SK-N-MC (cell line): ENCODE results near the gene BMP2K.

Source experiments
- EZH2 ChIP-seq: fragments of 200-600 bp; sonication (generic); IDR thresholded peaks from one replicate; pipeline ENCODE4 v1.6.1; 2017; ENCODE audit warnings: antibody characterized with exemption
- FOXP2 ChIP-seq: optimal IDR thresholded peaks from 2 replicates; pipeline ENCODE3; 2011; ENCODE audit warnings: mild to moderate bottlenecking, moderate library complexity; ENCODE audit not compliant: insufficient read depth; ENCODE audit errors: extremely low read length, control extremely low read depth

GRCh38 chr4:78907638-78908037 lies 131.5 kb downstream of the BMP2K start:
- TF ChIP-seq EZH2 (no peak), FOXP2 (no peak)
